Heart left ventricle (tissue), 16 donors: Measurements from ENCODE around the gene SH3YL1. TPM values are rescaled to one million over a fixed set of nuclear protein-coding genes. Genes with fewer than 3 reads are reported as not detected.
A peak's percentile ranks its signal among the peaks of the same experiment; 100 is the strongest.

Experiments used
- ATAC-seq, 4 donors: fragments of 200-7000 bp; cut with Tn5 transposase; one replicate each; pipeline ENCODE4 v1.9.1; 2020 to 2022; ENCODE audit warnings: moderate library complexity in 4 of 4, mild to moderate bottlenecking in 3 of 4, moderate number of reproducible peaks in 1 of 4
- DNase-seq, 5 donors: peaks; one replicate each; pipeline ENCODE4 v3.0.0-alpha.2; 2020
- H3K27ac ChIP-seq, 12 donors: fragments of 200-600 bp; sonication (generic) in 4 of 12; one replicate each; pipeline versions ENCODE4 v1.5.0 to v1.8.0; 2016 to 2022; ENCODE audit warnings: mild to moderate bottlenecking in 2 of 12
- H3K27me3 ChIP-seq, 9 donors: fragments of 200-600 bp; sonication (generic) in 2 of 9; one replicate each; pipeline versions ENCODE4 v1.5.1 to v1.8.0; 2016 to 2022; ENCODE audit warnings: mild to moderate bottlenecking in 3 of 9
- H3K36me3 ChIP-seq, 9 donors: fragments of 200-600 bp; sonication (generic) in 2 of 9; one replicate each; pipeline versions ENCODE4 v1.5.0 to v1.8.0; 2018 to 2022; ENCODE audit warnings: mild to moderate bottlenecking in 2 of 9
- H3K4me1 ChIP-seq, 12 donors: fragments of 200-600 bp; sonication (generic) in 4 of 12; one replicate each; pipeline versions ENCODE4 v1.5.0 to v1.8.0; 2016 to 2022; ENCODE audit warnings: mild to moderate bottlenecking in 3 of 12
- H3K4me3 ChIP-seq, 12 donors: fragments of 200-600 bp; sonication (generic) in 4 of 12; one replicate each; pipeline versions ENCODE4 v1.5.0 to v1.8.0; 2017 to 2022; ENCODE audit warnings: mild to moderate bottlenecking in 9 of 12, moderate library complexity in 4 of 12
- H3K9me3 ChIP-seq, 12 donors: fragments of 200-600 bp; sonication (generic) in 4 of 12; one replicate each; pipeline versions ENCODE4 v1.5.0 to v1.8.0; 2016 to 2022; ENCODE audit warnings: mild to moderate bottlenecking in 1 of 12
- POLR2A ChIP-seq, 2 donors: fragments of 450-650 bp; IDR thresholded peaks; one replicate each; pipeline ENCODE4 v1.6.1; 2017; ENCODE audit warnings: antibody characterized with exemption in 2 of 2, mild to moderate bottlenecking in 2 of 2, moderate library complexity in 2 of 2
- WGBS, 4 donors: extraction: QIAGEN DNeasy Blood & Tissue Kit in 2 of 4; methylation state at CpG; one replicate each; pipeline versions ENCODE4 v1.1.5 to v1.1.7; 2013 to 2018; 5-methylcytosine and 5-hydroxymethylcytosine counted together
- intact Hi-C, 10 donors: fragments of 100-400 bp; cut with DNase I; formaldehyde crosslinking; loops; one replicate each; pipeline versions ENCODE4 v1.11.1 to v1.14.2; 2022
- long read RNA-seq, 3 donors: library from polyadenylated mRNA; unstranded; transcript quantifications; one replicate each; pipeline ENCODE4 v2.0.0, GENCODE V29; 2020 to 2021
- polyA plus RNA-seq, 2 donors: library from polyadenylated mRNA; stranded (reverse); fragments of 200-250 nt; gene quantifications; one replicate each; pipeline ENCODE4 v1.2.3, GENCODE V29; 2013
- total RNA-seq, 9 donors: library from RNA; depleted of rRNA in 2 of 9; stranded (reverse); fragments of >200 nt in 2 of 9; fragmentation: NEBNext Ultra II Directional in 3 of 9; extraction: Animal tissue kit (Norgen Biotek cat#: 25700) in 3 of 9; gene quantifications; one replicate each; pipeline versions ENCODE4 v1.1.0 to v1.2.4, GENCODE V29; 2016 to 2023
- TF ChIP-seq, protein P1 (sequence below), 12 donors: fragments of 200-600 bp; sonication (generic) in 4 of 12; IDR thresholded peaks; one replicate each; pipeline versions ENCODE4 v1.5.0 to v1.8.0; 2018 to 2022; ENCODE audit warnings: antibody characterized with exemption in 12 of 12, mild to moderate bottlenecking in 5 of 12
- donor health status: ischemic (EF 13 %, LVEDD 7.1; RV severe dilation, severe dysfunction).
- donor health status: healthy with polysubstance abuse.
- donor health status: DM: no; HTN: yes; CAD: no.
- donor health status: DM: no; HTN: no; CAD: no.
- donor health status: ischemic (EF 25% LVEDD 6.9; RV normal size, moderate dysfunction).
- donor health status: ischemic (EF 25% LVEDD 5.7; RV mildly dilated, moderate dysfunction).
- donor health status: healthy.
- donor health status: DM: yes; HTN: yes; CAD: no.
- donor health status: ischemic (EF 35%, LVEDD 5.7; RV mildly dilated, moderate dysfunction).
- donor health status: nonischemic (EF 11% LVEDD 7.7; RV severe dilation, severe dysfunction).
- donor health status: DM: yes; HTN: yes; CAD: no.
- donor health status: PGD.
- donor health status: ischemic (EF 29% LVEDD 5.4; RV normal size, mild dysfunction).
- donor health status: nonischemic (EF 23%, LVEDD 6.1; RV moderate dilation, normal function).

SH3YL1 gene
- total RNA-seq (10 to 100 TPM in 5 of 9 donors, 1 to 10 TPM in 4; 4.9 to 16.4 (median 10.5) TPM), polyA plus RNA-seq (10 to 100 TPM in 1 of 2 donors, 1 to 10 TPM in 1; 7.1 to 11.7 TPM)
- long read RNA-seq, donor 1, partial matches to known transcripts: 1 of 12 reads
- long read RNA-seq, donor 1, other reads (novel, unspliced or antisense): 11 of 12 reads
- long read RNA-seq, donor 2, partial matches to known transcripts: 2 of 9 reads
- long read RNA-seq, donor 2, other reads (novel, unspliced or antisense): 4 of 9 reads
- long read RNA-seq, donor 3, partial matches to known transcripts: 0 of 6 reads
- long read RNA-seq, donor 3, other reads (novel, unspliced or antisense): 6 of 6 reads

GRCh38 chr2:263774-264492 lies at the start of gene SH3YL1:
Gene SH3YL1 (minus strand): TSS chr2:264032. CDS start chr2:263984, 48 bp downstream.
- intact Hi-C loops: no loop called here
- no peaks in the 10 kb centered on the region for H3K36me3 ChIP-seq
- TF ChIP-seq, protein P1, sequence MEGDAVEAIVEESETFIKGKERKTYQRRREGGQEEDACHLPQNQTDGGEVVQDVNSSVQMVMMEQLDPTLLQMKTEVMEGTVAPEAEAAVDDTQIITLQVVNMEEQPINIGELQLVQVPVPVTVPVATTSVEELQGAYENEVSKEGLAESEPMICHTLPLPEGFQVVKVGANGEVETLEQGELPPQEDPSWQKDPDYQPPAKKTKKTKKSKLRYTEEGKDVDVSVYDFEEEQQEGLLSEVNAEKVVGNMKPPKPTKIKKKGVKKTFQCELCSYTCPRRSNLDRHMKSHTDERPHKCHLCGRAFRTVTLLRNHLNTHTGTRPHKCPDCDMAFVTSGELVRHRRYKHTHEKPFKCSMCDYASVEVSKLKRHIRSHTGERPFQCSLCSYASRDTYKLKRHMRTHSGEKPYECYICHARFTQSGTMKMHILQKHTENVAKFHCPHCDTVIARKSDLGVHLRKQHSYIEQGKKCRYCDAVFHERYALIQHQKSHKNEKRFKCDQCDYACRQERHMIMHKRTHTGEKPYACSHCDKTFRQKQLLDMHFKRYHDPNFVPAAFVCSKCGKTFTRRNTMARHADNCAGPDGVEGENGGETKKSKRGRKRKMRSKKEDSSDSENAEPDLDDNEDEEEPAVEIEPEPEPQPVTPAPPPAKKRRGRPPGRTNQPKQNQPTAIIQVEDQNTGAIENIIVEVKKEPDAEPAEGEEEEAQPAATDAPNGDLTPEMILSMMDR (IDR thresholded peaks at IDR 0.05): no peak
- TF ChIP-seq POLR2A (IDR thresholded peaks at IDR 0.05): no peak
- peak in 4 of 5 donors; percentile 5 to 68 (median 35) for DNase-seq
- H3K4me1 ChIP-seq: peaks cover 0 to 41% (median 22%) of the 10 kb centered on the region in 12 donors
- 1 to 2% (median 1%) methylated on average over 21 to 77 of the region's 77 CpGs for WGBS, 4 donors
- H3K27me3 ChIP-seq: no peaks in the 10 kb centered on the region
- ATAC-seq: peak in 3 of 4 donors; percentile 23 to 38 (median 26)
- peaks cover 0 to 7% (median 0%) of the 10 kb centered on the region in 12 donors for H3K9me3 ChIP-seq
- peak within 1 kb of the TSS; percentile 71 to 92 (median 84) for H3K4me3 ChIP-seq
- H3K27ac ChIP-seq: peak within 1 kb of the TSS; percentile 44 to 85 (median 74)

GRCh38 chr2:310994-311393 lies 47.2 kb upstream of the SH3YL1 start:
- ATAC-seq (no peak), DNase-seq (no peak)
- H3K27ac ChIP-seq: no peak overlapping the region
- intact Hi-C loops: no loop called here
- no peaks in the 10 kb centered on the region for H3K36me3 ChIP-seq
- H3K4me3 ChIP-seq: no peak overlapping the region
- H3K4me1 ChIP-seq: no peaks in the 10 kb centered on the region
- WGBS, 4 donors: 77 to 82% (median 78%) methylated on average over 5 of the region's 5 CpGs
- peaks cover 0 to 26% (median 3%) of the 10 kb centered on the region in 9 donors for H3K27me3 ChIP-seq
- no peaks in the 10 kb centered on the region for H3K9me3 ChIP-seq
- TF ChIP-seq, protein P1 (IDR thresholded peaks at IDR 0.05): no peak
- no peak for TF ChIP-seq POLR2A (IDR thresholded peaks at IDR 0.05)

GRCh38 chr2:309954-310510 lies 46.2 kb upstream of the SH3YL1 start:
- Histone ChIP-seq H3K27ac (no peak overlapping the region), H3K4me3 (no peak overlapping the region), H3K36me3 (no peaks in the 10 kb centered on the region), H3K27me3 (peaks cover 0 to 23% (median 3%) of the 10 kb centered on the region in 9 donors), H3K4me1 (no peaks in the 10 kb centered on the region), H3K9me3 (no peaks in the 10 kb centered on the region)
- intact Hi-C loops: no loop called here
- no peak for ATAC-seq
- 71 to 80% (median 75%) methylated on average over 10 of the region's 10 CpGs for WGBS, 4 donors
- DNase-seq: no peak
- TF ChIP-seq, protein P1 (IDR thresholded peaks at IDR 0.05): no peak
- no peak for TF ChIP-seq POLR2A (IDR thresholded peaks at IDR 0.05)
